Neuronal stem cell (in vitro differentiated cells): Measurements from ENCODE around the gene BHLHE40.

Experiments used
- DNase-seq: peaks from one replicate; pipeline ENCODE4 v3.0.0-alpha.2; 2013; ENCODE audit warnings: low spot score
- H2AFZ ChIP-seq: one replicate; pipeline ENCODE4 v1.6.1; 2013; ENCODE audit warnings: mild to moderate bottlenecking, low read length, inconsistent platforms
- H2AK5ac ChIP-seq: 2 replicates; pipeline ENCODE4 v1.6.1; 2013; ENCODE audit warnings: low read depth, mild to moderate bottlenecking, inconsistent platforms, low read length, moderate library complexity, mixed read lengths
- H2BK120ac ChIP-seq: 2 replicates; pipeline ENCODE4 v1.6.1; 2013; ENCODE audit warnings: low read depth, mild to moderate bottlenecking, inconsistent platforms, low read length, moderate library complexity, mixed read lengths
- H2BK12ac ChIP-seq: one replicate; pipeline ENCODE4 v1.6.1; 2013; ENCODE audit warnings: low read length, inconsistent platforms
- H2BK15ac ChIP-seq: 2 replicates; pipeline ENCODE4 v1.6.1; 2013; ENCODE audit warnings: mild to moderate bottlenecking, low read length, inconsistent platforms, mixed read lengths
- H2BK5ac ChIP-seq: one replicate; pipeline ENCODE4 v1.6.1; 2013; ENCODE audit warnings: inconsistent platforms, mild to moderate bottlenecking, low read length, moderate library complexity
- H3K14ac ChIP-seq: one replicate; pipeline ENCODE4 v1.6.1; 2013; ENCODE audit warnings: low read length, inconsistent platforms
- H3K18ac ChIP-seq: 2 replicates; pipeline ENCODE4 v1.6.1; 2013; ENCODE audit warnings: low read length, inconsistent platforms
- H3K23ac ChIP-seq: 2 replicates; pipeline ENCODE4 v1.6.1; 2013; ENCODE audit warnings: low read depth, mild to moderate bottlenecking, mixed read lengths, low read length, inconsistent platforms; ENCODE audit not compliant: poor library complexity
- H3K27ac ChIP-seq: replicated peaks from 3 replicates; pipeline ENCODE4 v1.5.1; 2013; ENCODE audit warnings: low read length, inconsistent platforms
- H3K27me3 ChIP-seq, 3 experiments: 2 replicates each; pipeline ENCODE4 v1.6.1; 2013; ENCODE audit warnings: low read length in 3 of 3, mild to moderate bottlenecking in 2 of 3, inconsistent platforms in 1 of 3, low read depth in 1 of 3, mixed read lengths in 1 of 3, moderate library complexity in 1 of 3; ENCODE audit not compliant: control insufficient read depth in 3 of 3, insufficient read depth in 3 of 3
- H3K36me3 ChIP-seq, 2 donors: replicated peaks in 1 of 2; 2 replicates each; pipeline ENCODE4 v1.6.1; 2013; ENCODE audit warnings: low read length in 2 of 2; ENCODE audit not compliant: control insufficient read depth in 2 of 2, insufficient read depth in 2 of 2
- H3K4ac ChIP-seq: 2 replicates; pipeline ENCODE4 v1.6.1; 2013; ENCODE audit warnings: inconsistent platforms, mild to moderate bottlenecking, low read length, moderate library complexity
- H3K4me1 ChIP-seq, 2 donors: 1 replicate in 1 of 2; 2 replicates in 1 of 2; pipeline ENCODE4 v1.6.1; 2013; ENCODE audit warnings: low read length in 2 of 2, low read depth in 1 of 2; ENCODE audit not compliant: control insufficient read depth in 2 of 2, insufficient read depth in 1 of 2
- H3K4me2 ChIP-seq: one replicate; pipeline ENCODE4 v1.6.1; 2013; ENCODE audit warnings: mild to moderate bottlenecking, low read length, inconsistent platforms; ENCODE audit not compliant: insufficient read depth, poor library complexity, severe bottlenecking
- H3K4me3 ChIP-seq, 2 donors: 2 replicates each; pipeline ENCODE4 v1.5.1; 2013; ENCODE audit warnings: low read length in 2 of 2, mild to moderate bottlenecking in 2 of 2, inconsistent platforms in 1 of 2, moderate library complexity in 1 of 2
- H3K79me1 ChIP-seq: one replicate; pipeline ENCODE4 v1.6.1; 2013; ENCODE audit warnings: low read depth, mild to moderate bottlenecking, inconsistent platforms, low read length, moderate library complexity
- H3K9ac ChIP-seq: one replicate; pipeline ENCODE4 v1.6.1; 2013; ENCODE audit warnings: mild to moderate bottlenecking, low read depth, low read length, inconsistent platforms; ENCODE audit not compliant: poor library complexity
- H3K9me3 ChIP-seq, 2 donors: replicated peaks in 1 of 2; 2 replicates each; pipeline versions ENCODE3 to v1.6.1; 2013; ENCODE audit warnings: low read length in 2 of 2, mild to moderate bottlenecking in 2 of 2, inconsistent platforms in 1 of 2, low read depth in 1 of 2, mixed read lengths in 1 of 2, moderate library complexity in 1 of 2; ENCODE audit not compliant: control insufficient read depth in 2 of 2, insufficient read depth in 1 of 2
- H4K8ac ChIP-seq: one replicate; pipeline ENCODE4 v1.6.1; 2013; ENCODE audit warnings: low read depth, mild to moderate bottlenecking, inconsistent platforms, low read length, moderate library complexity
- H4K91ac ChIP-seq: one replicate; pipeline ENCODE4 v1.6.1; 2013; ENCODE audit warnings: low read length, low read depth, mild to moderate bottlenecking, inconsistent platforms; ENCODE audit not compliant: poor library complexity
- WGBS, 2 donors: extraction: QIAGEN DNeasy Blood & Tissue Kit; methylation state at CpG; one replicate each; pipeline ENCODE4 v1.1.7; 2013; ENCODE audit warnings: missing lambda C conversion rate in 2 of 2, mixed read lengths in 1 of 2; ENCODE audit not compliant: insufficient read length in 2 of 2, insufficient replicate concordance in 1 of 2; ENCODE audit errors: extremely low coverage in 2 of 2; 5-methylcytosine and 5-hydroxymethylcytosine counted together

The BHLHE40 gene

GRCh38 chr3:5009506-5010109, 30.4 kb downstream of the BHLHE40 start:
- Histone ChIP-seq H3K4me3 (no peak overlapping the region), H2BK5ac (no peak overlapping the region), H4K91ac (no peak overlapping the region), H3K9me3 (no peaks in the 10 kb centered on the region), H3K4ac (no peak overlapping the region), H4K8ac (no peak overlapping the region), H3K27ac (no peak overlapping the region), H3K23ac (no peak overlapping the region), H3K79me1 (no peaks in the 10 kb centered on the region), H3K18ac (no peak overlapping the region), H2AK5ac (no peak overlapping the region), H2AFZ (no peak overlapping the region), H3K4me2 (no peak overlapping the region), H2BK15ac (no peak overlapping the region), H3K4me1 (peaks cover 3 to 5% of the 10 kb centered on the region in 2 donors), H3K9ac (no peak overlapping the region), H2BK12ac (no peak overlapping the region), H3K27me3 (peaks cover 0 to 13% (median 0%) of the 10 kb centered on the region in 3 experiments), H3K36me3 (no peaks in the 10 kb centered on the region), H2BK120ac (no peak overlapping the region), H3K14ac (no peak overlapping the region)
- DNase-seq = no peak
- WGBS, 2 donors = no CpG with 5 or more reads among the region's 12 CpGs

- H2AK5ac ChIP-seq = no peak overlapping the region
- H2BK5ac ChIP-seq = no peak overlapping the region
- no peak overlapping the region for H3K9ac ChIP-seq
- H3K9me3 ChIP-seq = no peaks in the 10 kb centered on the region
- no peak overlapping the region for H3K23ac ChIP-seq
- H3K27ac ChIP-seq = no peak overlapping the region
- H3K14ac ChIP-seq = no peak overlapping the region
- H3K27me3 ChIP-seq = peaks cover 0 to 13% (median 0%) of the 10 kb centered on the region in 3 experiments
- no peak overlapping the region for H2BK120ac ChIP-seq
- no peak overlapping the region for H4K8ac ChIP-seq
- peaks cover 3 to 7% of the 10 kb centered on the region in 2 donors for H3K4me1 ChIP-seq
- WGBS, 2 donors = no CpG with 5 or more reads among the region's 6 CpGs
- H3K18ac ChIP-seq = no peak overlapping the region
- H3K4me3 ChIP-seq = no peak overlapping the region
- no peak overlapping the region for H2BK15ac ChIP-seq
- no peak overlapping the region for H3K4me2 ChIP-seq
- H2AFZ ChIP-seq = no peak overlapping the region
- DNase-seq = no peak
- H4K91ac ChIP-seq = no peak overlapping the region
- no peaks in the 10 kb centered on the region for H3K36me3 ChIP-seq
- H3K4ac ChIP-seq = no peak overlapping the region
- no peak overlapping the region for H2BK12ac ChIP-seq
- no peaks in the 10 kb centered on the region for H3K79me1 ChIP-seq
These were observed 30.9 kb downstream of the BHLHE40 start for GRCh38 chr3:5010140-5010539.

- no peaks in the 10 kb centered on the region for H3K9me3 ChIP-seq
These were observed 31.7 kb downstream of the BHLHE40 start for GRCh38 chr3:5010706-5011554.

GRCh38 chr3:5011555-5012256, 32.5 kb downstream of the BHLHE40 start:
- Histone ChIP-seq H3K18ac (no peak overlapping the region), H3K79me1 (no peaks in the 10 kb centered on the region), H2BK5ac (no peak overlapping the region), H2BK15ac (no peak overlapping the region), H3K9ac (no peak overlapping the region), H3K4ac (no peak overlapping the region), H4K8ac (no peak overlapping the region), H3K23ac (peak overlapping the region; percentile 77), H2BK120ac (no peak overlapping the region), H2AFZ (no peak overlapping the region), H3K27ac (no peak overlapping the region), H2BK12ac (no peak overlapping the region), H2AK5ac (no peak overlapping the region), H3K27me3 (peaks cover 0 to 13% (median 0%) of the 10 kb centered on the region in 3 experiments), H3K4me2 (no peak overlapping the region), H3K4me3 (no peak overlapping the region), H3K14ac (no peak overlapping the region), H3K36me3 (no peaks in the 10 kb centered on the region), H3K9me3 (no peaks in the 10 kb centered on the region), H3K4me1 (peaks cover 3 to 7% of the 10 kb centered on the region in 2 donors), H4K91ac (no peak overlapping the region)
- DNase-seq = no peak
- no CpG with 5 or more reads among the region's 14 CpGs for WGBS, 2 donors

More at GRCh38 chr3:5010706-5011554, 31.7 kb downstream of the BHLHE40 start:
- H3K18ac ChIP-seq = no peak overlapping the region
- H3K27me3 ChIP-seq = peaks cover 0 to 13% (median 0%) of the 10 kb centered on the region in 3 experiments
- H4K8ac ChIP-seq = no peak overlapping the region
- H3K9ac ChIP-seq = no peak overlapping the region
- H3K14ac ChIP-seq = no peak overlapping the region
- no peak overlapping the region for H2AFZ ChIP-seq
- no peaks in the 10 kb centered on the region for H3K79me1 ChIP-seq
- peaks cover 3 to 7% of the 10 kb centered on the region in 2 donors for H3K4me1 ChIP-seq
- H2BK120ac ChIP-seq = no peak overlapping the region
- no peaks in the 10 kb centered on the region for H3K36me3 ChIP-seq
- DNase-seq = no peak
- no peak overlapping the region for H2AK5ac ChIP-seq
- H3K23ac ChIP-seq = no peak overlapping the region
- H2BK5ac ChIP-seq = no peak overlapping the region
- H3K27ac ChIP-seq = no peak overlapping the region
- H3K4me2 ChIP-seq = no peak overlapping the region
- H2BK12ac ChIP-seq = no peak overlapping the region
- H4K91ac ChIP-seq = no peak overlapping the region
- no peak overlapping the region for H3K4me3 ChIP-seq
- no peak overlapping the region for H2BK15ac ChIP-seq
- no CpG with 5 or more reads among the region's 7 CpGs for WGBS, 2 donors
- no peak overlapping the region for H3K4ac ChIP-seq
